Measurements from ENCODE around the gene SCT. TPM values are rescaled to one million over a fixed set of nuclear protein-coding genes. Genes with fewer than 3 reads are reported as not detected.
A peak's percentile ranks its signal among the peaks of the same experiment; 100 is the strongest.

SCT gene
- total and polyA plus RNA-seq, 2 of the 8 experiments (the other 6 are each of a cell fraction or from before 2014, with no cell fraction given) = 1.7 to 2.0 TPM

- Histone ChIP-seq H3K9me3 (ENCODE audit: insufficient read depth in 2 of 2, low read depth in 1 of 2, low read length in 1 of 2) (no peaks in the 10 kb centered on the region), H3K4me1 (replicated peaks in 1 of 4; ENCODE audit: control insufficient read depth in 3 of 4, insufficient read depth in 4 of 4, low read length in 3 of 4) (peaks cover 4 to 11% (median 6%) of the 10 kb centered on the region in 4 experiments), H3K9ac (replicated peaks in 1 of 4; ENCODE audit: extremely low read depth in 1 of 4, low read depth in 3 of 4, low read length in 3 of 4) (peak overlapping the region in 1 of 4 experiments; percentile 9; a peak in 1 of 7 replicates), H2BK15ac (ENCODE audit: low read length) (no peak overlapping the region), H3K4me2 (ENCODE audit: insufficient read depth in 1 of 2, low read depth in 2 of 2, low read length in 2 of 2) (no peak overlapping the region; a peak in 1 of 4 replicates), H2BK5ac (ENCODE audit: low read depth, low read length) (no peak overlapping the region; the same call in 1 of the 2 replicates), H2AK5ac (ENCODE audit: low read depth, low read length) (no peak overlapping the region), H3K79me2 (ENCODE audit: control insufficient read depth in 1 of 2, insufficient read depth in 2 of 2, low read length in 2 of 2) (peaks cover 38 to 61% of the 10 kb centered on the region in 2 experiments), H3K27me3 (replicated peaks in 1 of 4; ENCODE audit: control insufficient read depth in 3 of 4, extremely low read depth in 1 of 4, insufficient read depth in 3 of 4, low read length in 3 of 4) (peaks cover 1 to 6% (median 4%) of the 10 kb centered on the region in 4 experiments), H3K18ac (ENCODE audit: extremely low read depth, low read length) (no peak overlapping the region), H3K14ac (ENCODE audit: insufficient read length) (no peak overlapping the region), H3K23ac (ENCODE audit: insufficient read length) (no peak overlapping the region), H2AFZ (ENCODE audit: low read length) (no peak overlapping the region), H2BK12ac (ENCODE audit: low read depth, low read length) (no peak overlapping the region), H3K23me2 (ENCODE audit: low read depth, low read length) (peaks cover 12% of the 10 kb centered on the region), H3K4me3 (ENCODE audit: extremely low read depth in 1 of 4, insufficient read depth in 2 of 4, low read depth in 3 of 4, low read length in 4 of 4) (no peak overlapping the region), H4K91ac (replicated peaks; ENCODE audit: insufficient read length, low read length) (no peak overlapping the region), H4K8ac (ENCODE audit: extremely low read depth, insufficient read depth, low read length) (no peak overlapping the region), H3K56ac (replicated peaks; ENCODE audit: insufficient read length, low read depth, low read length) (no peak overlapping the region), H2BK20ac (ENCODE audit: low read length) (no peak overlapping the region), H3K79me1 (ENCODE audit: low read depth, low read length) (peaks cover 25% of the 10 kb centered on the region), H3K4ac (replicated peaks; ENCODE audit: insufficient read length, low read depth, low read length) (no peak overlapping the region), H3K27ac (ENCODE audit: low read depth, low read length) (0 out of 2 replicates have a peak overlapping the region, but pooled peaks have one; percentile 10), H4K20me1 (replicated peaks in 1 of 2; ENCODE audit: control insufficient read depth in 1 of 2, insufficient read depth in 2 of 2, low read length in 2 of 2) (peaks cover 44 to 51% of the 10 kb centered on the region in 2 experiments), H2BK120ac (replicated peaks; ENCODE audit: low read depth, low read length) (no peak overlapping the region), H3K36me3 (ENCODE audit: control insufficient read depth in 2 of 4, insufficient read depth in 4 of 4, low read length in 3 of 4) (peaks cover 3 to 19% (median 11%) of the 10 kb centered on the region in 4 experiments; a peak in 6 of 8 replicates), H4K5ac (ENCODE audit: insufficient read length, low read depth, low read length) (no peak overlapping the region)
- FAIRE-seq = no peak
- DNase-seq (ENCODE audit: low read depth in 1 of 2, low spot score in 2 of 2) = no peak
- CTCF ChIA-PET (ENCODE audit: partially characterized antibody) = interaction anchor here (0.8 to 1.6 kb wide), 6 partner anchors 9 to 147 kb away, joined by 3 to 6 read pairs (median 3); no protein-coding TSS in a partner anchor
- POLR2A ChIA-PET (ENCODE audit: partially characterized antibody) = interaction anchor here (0.8 to 0.9 kb wide), 2 partner anchors 9 to 257 kb away, joined by 3 read pairs; no protein-coding TSS in a partner anchor
- WGBS, 2 experiments (ENCODE audit: extremely low coverage in 1 of 2, insufficient coverage in 1 of 2, insufficient read length in 1 of 2, insufficient replicate concordance in 2 of 2, low coverage in 1 of 2, low lambda C conversion rate in 2 of 2, missing lambda C conversion rate in 1 of 2) = 93% methylated on average over 19 of the region's 20 CpGs; no CpG with 5 or more reads in 1 of the 2 experiments
- TF ChIP-seq KDM1A (IDR thresholded peaks at IDR 0.05; ENCODE audit: borderline replicate concordance, low read length) (no peak), SP1 (IDR thresholded peaks at IDR 0.05; ENCODE audit: low read depth, low read length) (no peak), SP2 (IDR thresholded peaks at IDR 0.05; ENCODE audit: low read length) (no peak)
Observed at GRCh38 chr11:579830-580601, 47.0 kb downstream of the SCT start.
